ENCODE data around the gene MYH9.

Gene MYH9

GRCh38 chr22:36329254-36330078, 58.3 kb downstream of the MYH9 start:
- DNase-seq: no peak

DNA sequence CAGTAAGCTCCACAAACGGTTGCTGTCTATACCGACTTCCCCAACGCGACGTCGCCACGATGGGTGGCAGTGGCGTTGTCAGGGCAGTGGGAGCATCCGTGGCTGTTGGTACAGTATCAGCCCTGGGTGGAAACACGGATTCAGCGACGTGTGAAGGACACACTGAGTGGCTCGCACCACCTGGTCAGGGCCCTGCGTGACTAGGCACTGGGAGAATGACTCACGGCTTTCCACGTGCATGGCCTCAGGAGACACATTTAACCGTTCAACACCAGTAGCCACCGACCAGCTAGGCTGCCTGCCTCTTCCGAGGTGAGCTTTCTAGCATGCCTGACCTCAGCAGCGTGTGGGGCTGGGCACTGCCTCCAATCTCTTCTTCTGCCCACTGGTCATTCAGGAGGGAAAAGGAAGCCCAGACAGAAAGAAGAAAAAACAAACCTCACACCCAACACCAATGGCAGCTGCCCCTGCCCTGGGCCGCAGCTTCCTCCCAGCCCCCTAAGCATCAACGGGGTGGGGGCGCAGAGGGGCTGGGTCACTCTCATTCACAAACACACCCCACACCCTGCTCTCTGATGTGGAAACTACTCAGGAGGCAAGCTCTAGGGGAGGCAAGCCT, 59.0 kb downstream of the MYH9 start:
- DNase-seq: no peak

DNA sequence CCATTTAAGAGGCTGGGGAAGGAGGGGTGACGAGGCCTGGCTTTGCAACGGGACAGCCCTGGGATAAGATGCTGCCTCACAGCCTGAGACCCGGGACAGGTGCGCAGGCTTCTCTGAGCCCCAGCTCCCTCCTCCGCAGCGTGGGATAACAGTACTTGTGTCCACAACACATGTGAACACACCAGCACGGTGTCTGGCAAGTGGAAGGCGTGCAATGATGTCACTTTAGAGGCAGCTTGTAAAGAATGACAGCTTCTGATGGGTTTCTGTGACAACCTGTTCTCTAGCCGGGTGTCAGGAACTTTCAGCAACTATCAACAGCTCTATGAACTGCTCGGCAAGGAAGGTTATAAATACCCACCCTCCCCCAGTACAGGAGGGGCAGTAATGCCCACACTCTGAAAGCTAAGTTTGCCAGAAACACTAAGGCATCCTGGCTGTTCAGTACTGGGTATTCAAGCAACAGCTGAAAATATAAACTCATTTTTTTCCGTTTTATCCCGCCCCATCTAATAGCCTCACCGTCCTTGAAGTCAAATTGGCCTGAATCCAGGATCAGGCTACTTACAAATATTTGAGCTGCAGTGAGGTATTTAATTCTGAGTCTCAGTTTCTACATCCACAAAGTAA, 59.7 kb downstream of the MYH9 start:
- no peak for DNase-seq

DNA sequence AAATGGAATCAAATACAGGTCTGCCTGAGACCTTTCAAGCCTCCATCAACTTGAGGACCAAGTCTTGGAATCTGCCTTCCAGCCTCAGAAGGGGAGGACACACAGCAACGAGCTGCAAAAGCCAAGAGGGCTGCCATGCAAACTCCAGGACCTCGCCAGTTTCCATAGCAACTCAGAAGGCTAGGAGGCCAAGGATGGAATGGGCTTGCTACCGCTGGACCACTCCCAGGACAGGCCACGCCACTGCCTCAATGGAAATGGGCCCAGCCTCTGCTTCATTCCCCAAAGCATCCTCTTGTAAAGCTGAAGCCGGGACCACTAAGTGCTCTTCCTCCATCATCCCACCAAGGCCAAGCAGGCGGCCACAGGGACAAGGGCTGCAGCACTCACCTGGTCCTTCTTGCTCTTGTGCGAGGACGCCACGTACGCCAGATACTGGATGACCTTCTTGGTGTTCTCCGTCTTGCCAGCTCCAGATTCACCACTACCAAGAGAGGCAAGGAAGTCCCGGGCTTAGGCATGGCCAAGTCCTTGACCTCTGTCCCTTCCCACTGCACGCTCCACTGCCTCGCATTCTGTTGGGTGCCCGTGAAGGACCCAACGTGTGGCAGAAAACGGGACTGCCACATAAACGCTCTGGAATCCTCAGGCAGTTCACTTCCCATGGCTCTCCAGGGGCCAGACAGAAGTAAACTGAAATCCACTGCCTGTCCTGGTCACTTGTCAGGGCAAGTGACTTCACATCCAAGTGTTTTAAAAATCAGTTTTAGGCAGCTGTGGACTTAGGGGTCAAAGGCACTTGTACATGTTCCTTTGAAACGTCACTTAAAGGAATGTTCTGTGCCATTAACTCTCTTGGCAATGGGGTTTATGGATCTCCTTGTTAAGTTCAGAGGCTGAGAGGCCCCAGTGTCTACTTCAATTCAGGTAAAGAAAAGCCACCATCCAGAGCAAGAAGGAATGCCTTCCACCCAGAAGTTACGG, 61.3 kb downstream of the MYH9 start:
- no peak for DNase-seq

GRCh38 chr22:36325154-36326031, 62.4 kb downstream of the MYH9 start:
- DNase-seq: no peak

- no peak for DNase-seq
These were observed 63.4 kb downstream of the MYH9 start for GRCh38 chr22:36324414-36324813.

DNA sequence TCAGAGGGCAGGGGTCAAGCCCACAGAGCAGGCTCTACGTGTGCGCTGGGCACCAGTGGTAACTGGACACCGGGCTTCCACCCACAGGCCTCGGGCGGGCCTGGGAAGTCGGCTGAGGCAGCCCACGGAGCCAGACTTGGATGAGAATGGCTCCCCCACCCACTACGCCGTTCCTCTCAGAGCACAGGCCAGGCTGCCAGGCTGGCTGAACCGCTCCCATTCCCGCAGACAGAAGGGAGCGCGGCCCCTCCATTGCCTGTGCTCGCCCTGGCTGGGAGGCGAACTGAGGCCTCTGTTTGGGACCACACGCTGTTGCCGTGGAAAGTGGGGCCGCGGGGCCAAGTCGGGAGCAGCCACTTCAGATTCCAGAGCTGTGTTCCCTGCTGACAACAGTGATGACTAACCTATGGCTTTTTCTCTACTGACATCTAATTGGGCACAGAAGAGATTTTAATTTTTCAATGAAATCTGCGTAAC, 63.9 kb downstream of the MYH9 start:
- no peak for DNase-seq

- DNase-seq: no peak
These were observed 64.4 kb downstream of the MYH9 start for GRCh38 chr22:36323182-36323854.

- no peak for DNase-seq
These were observed 65.2 kb downstream of the MYH9 start for GRCh38 chr22:36322602-36322915.

GRCh38 chr22:36321797-36322601, 65.8 kb downstream of the MYH9 start:
- DNase-seq: no peak

DNA sequence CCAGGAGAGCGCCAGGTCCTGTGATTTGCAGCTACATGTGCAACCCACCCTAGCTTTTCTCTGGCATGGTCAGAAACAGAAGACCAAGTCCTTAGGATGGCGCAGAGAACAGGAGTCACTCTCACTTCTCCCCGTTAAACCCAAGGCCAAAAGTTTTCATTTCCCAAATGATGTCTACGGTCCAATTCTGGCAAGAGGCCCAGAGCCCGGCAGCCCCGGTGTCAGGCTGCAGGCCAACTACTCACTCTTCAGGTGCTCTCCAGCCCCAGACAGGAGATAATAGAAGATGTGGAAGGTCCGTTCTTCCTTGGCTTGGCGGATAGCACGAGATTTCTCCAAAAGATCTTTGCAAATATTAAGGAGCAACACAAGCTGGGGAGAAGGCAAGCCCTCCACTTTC, 67.2 kb downstream of the MYH9 start:
- no peak for DNase-seq

DNA sequence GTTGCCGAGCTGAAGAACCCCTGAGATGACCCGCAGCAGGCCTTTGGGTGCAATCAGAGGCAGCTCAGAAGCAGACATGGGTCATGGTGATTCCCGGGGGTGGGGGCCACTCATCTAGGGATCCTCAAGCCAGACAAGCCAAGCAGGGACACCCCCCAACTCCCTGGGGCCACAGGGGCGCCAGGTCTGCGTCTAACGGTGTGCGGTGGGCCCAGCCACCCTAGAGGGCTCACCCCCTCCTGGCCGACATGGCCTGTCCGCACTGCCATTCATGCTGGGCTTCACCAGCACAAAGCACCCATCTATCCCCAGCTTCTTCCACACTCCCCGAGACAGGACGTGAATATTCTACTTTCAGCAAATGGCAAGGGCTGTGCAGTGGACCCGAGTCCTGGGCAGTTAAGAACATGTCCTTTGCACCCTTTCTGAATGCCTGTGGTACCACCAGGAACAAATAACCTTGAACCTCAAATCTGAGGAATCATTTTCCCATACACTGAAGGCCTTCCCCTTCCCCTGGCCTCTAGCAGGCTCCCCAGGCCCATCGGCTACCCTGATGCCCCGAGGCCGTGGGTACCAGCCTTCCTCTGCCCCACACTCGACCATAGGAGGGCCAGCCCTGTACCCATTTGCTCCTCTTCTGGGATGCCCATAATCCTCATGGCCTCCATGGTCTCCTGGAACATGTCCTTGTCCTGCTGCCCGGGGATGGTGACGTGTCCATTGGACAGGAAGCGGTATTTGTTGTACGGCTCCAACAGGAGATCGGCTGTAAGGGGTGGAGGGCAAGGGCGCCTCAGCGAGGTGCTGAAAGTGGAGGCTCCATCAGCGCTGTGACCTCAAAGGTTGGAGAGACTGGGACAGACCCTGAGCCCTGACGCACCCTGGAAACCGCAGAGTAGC, 67.9 kb downstream of the MYH9 start:
- DNase-seq: no peak

- DNase-seq: no peak
These were observed 69.3 kb downstream of the MYH9 start for GRCh38 chr22:36318442-36318841.

GRCh38 chr22:36317658-36318271, 70.0 kb downstream of the MYH9 start:
- no peak for DNase-seq

DNA sequence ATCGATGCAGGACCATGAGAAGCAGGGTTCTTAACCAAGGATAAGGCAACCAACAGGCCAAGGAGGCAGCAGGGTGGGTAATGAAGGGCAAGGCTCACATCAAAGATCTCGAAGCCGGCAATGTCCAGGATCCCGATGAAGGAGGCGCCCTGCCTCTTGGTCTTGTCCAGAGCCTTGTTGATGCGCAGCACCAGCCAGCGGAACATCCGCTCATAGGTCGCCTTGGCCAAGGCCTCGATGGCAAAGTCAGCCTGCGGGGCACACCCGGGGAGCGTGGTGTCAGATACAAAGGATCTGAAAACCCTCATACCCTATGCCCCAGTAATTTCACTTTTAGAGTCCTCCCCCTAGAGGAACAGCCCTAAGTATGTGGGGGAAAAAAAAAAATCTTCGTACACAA, 71.3 kb downstream of the MYH9 start:
- DNase-seq: no peak

GRCh38 chr22:36315325-36315724, 72.4 kb downstream of the MYH9 start:
- DNase-seq: no peak

DNA sequence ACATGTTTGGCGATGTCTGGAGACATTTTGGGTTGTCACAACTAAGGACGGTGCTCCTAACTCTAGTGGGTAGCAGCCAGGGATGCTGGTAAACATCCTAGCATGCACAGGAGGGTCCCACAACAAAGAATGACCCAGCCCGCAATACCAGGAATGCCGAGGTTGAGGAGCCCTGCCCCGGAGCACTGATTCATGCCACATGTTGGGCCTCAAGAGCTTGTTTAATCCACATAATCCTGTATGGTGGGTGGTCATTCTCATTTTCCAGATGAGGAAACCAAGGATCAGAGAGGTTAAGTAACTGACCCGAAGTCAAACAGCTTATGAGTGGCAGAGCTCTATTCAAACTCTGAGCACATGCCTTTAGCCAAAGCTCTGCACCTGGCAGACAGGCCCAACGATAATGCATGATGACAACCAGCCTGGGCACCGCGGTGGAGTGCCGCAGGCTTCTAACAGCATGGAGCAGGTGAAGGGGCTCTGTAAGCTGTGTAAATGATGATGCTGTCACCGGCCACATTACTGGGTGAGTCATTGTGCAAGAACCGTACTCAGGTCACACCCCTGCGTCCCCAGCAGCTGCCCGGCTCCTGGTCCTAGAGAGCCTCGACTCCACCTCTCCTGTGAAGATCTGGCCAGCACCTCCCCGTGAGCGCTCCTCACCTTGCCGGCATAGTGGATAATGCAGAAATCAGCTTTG, 76.2 kb downstream of the MYH9 start:
- DNase-seq: no peak

GRCh38 chr22:36308880-36309279, 78.9 kb downstream of the MYH9 start:
- no peak for DNase-seq
